GM12878 (cell line): ENCODE results near the gene RPS6KA2. TPM values are rescaled to one million over a fixed set of nuclear protein-coding genes. Genes with fewer than 3 reads are reported as not detected.

ENCODE experiments used
- ATAC-seq: fragments of 200-7000 bp; cut with Tn5 transposase; 3 replicates; pipeline ENCODE4 v1.9.1; 2020; ENCODE audit warnings: mild to moderate bottlenecking, moderate library complexity
- BruUV-seq: library from RNA; stranded (reverse); fragments of 400-500 nt; replicated peaks from 2 replicates; lab custom pipeline; 2021; lab: Mats Ljungman, UMichigan
- CTCF ChIA-PET: fragments of 300-600 bp; sonication (Branson Sonifier 250); formaldehyde crosslinking; extraction: SDS; loops from one replicate; lab custom pipeline; 2021; ENCODE audit warnings: inconsistent platforms; lab: Yijun Ruan, JAX
- POLR2A ChIA-PET: fragments of 350-600 bp; formaldehyde crosslinking; extraction: SDS; loops from one replicate; lab custom pipeline; 2021; ENCODE audit warnings: inconsistent platforms; lab: Charles Lee
- RAD21 ChIA-PET: fragments of 300-600 bp; sonication (Branson Sonifier 250); formaldehyde crosslinking; loops from one replicate; lab custom pipeline; 2023; ENCODE audit warnings: antibody characterized with exemption; ENCODE audit not compliant: unreplicated experiment; lab: Charles Lee
- SMC1A ChIA-PET: fragments of 300-600 bp; sonication (Branson Sonifier 250); formaldehyde crosslinking; loops from one replicate; lab custom pipeline; 2023; ENCODE audit not compliant: unreplicated experiment, uncharacterized antibody; lab: Charles Lee
- DNase-seq: peaks from one replicate; pipeline ENCODE4 v3.0.0-alpha.2; 2011; ENCODE audit warnings: low read depth, low spot score
- FAIRE-seq: peaks from 3 replicates; lab custom pipeline; 2011; peaks lifted over from hg19 to GRCh38; lab: Jason Lieb, UNC
- H2AFZ ChIP-seq: 2 replicates; pipeline ENCODE4 v1.6.0; 2011; ENCODE audit warnings: low read depth, low read length, control low read depth; ENCODE audit not compliant: control insufficient read depth
- H3K27ac ChIP-seq: 2 replicates; pipeline ENCODE4 v1.5.1; 2011; ENCODE audit warnings: control low read depth; ENCODE audit not compliant: control insufficient read depth, insufficient read depth
- H3K27me3 ChIP-seq, 2 experiments: replicated peaks in 1 of 2; 2 replicates each; pipeline versions ENCODE4 v1.6.0 to v1.6.1; 2011; ENCODE audit warnings: low read length in 1 of 2; ENCODE audit not compliant: control insufficient read depth in 2 of 2, insufficient read depth in 2 of 2
- H3K36me3 ChIP-seq, 2 experiments: 2 replicates each; pipeline ENCODE4 v1.5.1; 2011; ENCODE audit warnings: low read length in 1 of 2; ENCODE audit not compliant: control insufficient read depth in 2 of 2, insufficient read depth in 2 of 2
- H3K4me1 ChIP-seq: 2 replicates; pipeline ENCODE4 v1.6.1; 2011; ENCODE audit warnings: mild to moderate bottlenecking, low read length, moderate library complexity, mixed read lengths; ENCODE audit not compliant: control insufficient read depth, insufficient read depth
- H3K4me2 ChIP-seq: 2 replicates; pipeline ENCODE4 v1.6.0; 2011; ENCODE audit warnings: control low read depth; ENCODE audit not compliant: control insufficient read depth, insufficient read depth
- H3K4me3 ChIP-seq: fragments of 200-600 bp; sonication (generic); 2 replicates; pipeline ENCODE4 v1.5.1; 2016
- H3K79me2 ChIP-seq: 2 replicates; pipeline ENCODE4 v1.6.0; 2011; ENCODE audit warnings: low read length; ENCODE audit not compliant: control insufficient read depth, insufficient read depth
- H3K9ac ChIP-seq: 2 replicates; pipeline ENCODE4 v1.8.0; 2011; ENCODE audit warnings: low read length, control low read depth, mixed read lengths; ENCODE audit not compliant: control insufficient read depth, insufficient read depth
- H3K9me3 ChIP-seq: replicated peaks from 3 replicates; pipeline ENCODE4 v1.5.1; 2011; ENCODE audit warnings: mild to moderate bottlenecking, low read length; ENCODE audit not compliant: control insufficient read depth, insufficient read depth
- H4K20me1 ChIP-seq: 2 replicates; pipeline ENCODE4 v1.6.0; 2011; ENCODE audit not compliant: control insufficient read depth, insufficient read depth
- EGR1 ChIP-seq, 2 experiments: IDR thresholded peaks; 1 replicate in 1 of 2; 2 replicates in 1 of 2; pipeline ENCODE4 v1.6.1; 2011 to 2012; ENCODE audit warnings: low read depth in 2 of 2, low read length in 2 of 2, borderline replicate concordance in 1 of 2, mild to moderate bottlenecking in 1 of 2, moderate library complexity in 1 of 2
- FOS ChIP-seq: IDR thresholded peaks from 3 replicates; pipeline ENCODE4 v1.6.1; 2011; ENCODE audit warnings: borderline replicate concordance; ENCODE audit not compliant: insufficient read length; ENCODE audit errors: extremely low read depth
- MYC ChIP-seq: IDR thresholded peaks from 2 replicates; pipeline ENCODE4 v1.6.1; 2011; ENCODE audit warnings: mild to moderate bottlenecking, low read length, moderate library complexity, inconsistent platforms; ENCODE audit not compliant: insufficient read depth, insufficient replicate concordance, insufficient read length, severe bottlenecking
- NR2C1 ChIP-seq: fragments of 450-650 bp; IDR thresholded peaks from 2 replicates; pipeline ENCODE4 v1.6.1; 2017; ENCODE audit warnings: antibody characterized with exemption, mild to moderate bottlenecking, moderate library complexity
- POLR2A ChIP-seq: IDR thresholded peaks from 2 replicates; pipeline ENCODE4 v1.6.1; 2011; ENCODE audit warnings: low read depth, mild to moderate bottlenecking, low read length
- SIX5 ChIP-seq: IDR thresholded peaks from 2 replicates; pipeline ENCODE4 v1.6.1; 2011; ENCODE audit warnings: mild to moderate bottlenecking, low read depth, low read length, moderate library complexity; ENCODE audit not compliant: severe bottlenecking
- YBX1 ChIP-seq: fragments of 450-650 bp; IDR thresholded peaks from 2 replicates; pipeline ENCODE4 v1.6.1; 2016; ENCODE audit warnings: antibody characterized with exemption
- ZNF622 ChIP-seq: fragments of 450-650 bp; IDR thresholded peaks from 2 replicates; pipeline ENCODE4 v1.6.1; 2017; ENCODE audit warnings: mild to moderate bottlenecking, inconsistent platforms
- WGBS: methylation state at CpG from one replicate; pipeline ENCODE4 v1.1.6; 2016; ENCODE audit warnings: low lambda C conversion rate; ENCODE audit not compliant: insufficient replicate concordance, insufficient coverage; ENCODE audit errors: missing lambda C conversion rate; 5-methylcytosine and 5-hydroxymethylcytosine counted together
- in situ Hi-C: fragments of 300-500 bp; cut with MboI; formaldehyde crosslinking; loops from 9 replicates; pipeline ENCODE4 v1.14.3; 2018; ENCODE audit warnings: mixed read lengths
- intact Hi-C: fragments of 100-400 bp; cut with micrococcal nuclease; formaldehyde crosslinking; loops from one replicate; pipeline ENCODE4 v1.14.2; 2022; ENCODE audit not compliant: unreplicated experiment
- polyA plus RNA-seq, 11 experiments: library from polyadenylated mRNA; depleted of rRNA in 4 of 11; unstranded in 6 of 11; stranded (reverse) in 5 of 11; fragments of >200 nt; fragmentation: Nextera tagmentation in 4 of 11; fragmentation: Illumina TruSeq in 1 of 11; extraction: Ambion mirVana in 4 of 11; extraction: Trizol in 1 of 11; gene quantifications; 1 replicate in 1 of 11; 2 replicates in 10 of 11; pipeline versions ENCODE4 v1.2.1 to v1.2.3, GENCODE V29; 2011 to 2016; ENCODE audit warnings: inconsistent platforms in 2 of 11, missing spikeins in 2 of 11, low read depth in 1 of 11
- total RNA-seq, 4 experiments: library from RNA; depleted of rRNA in 3 of 4; stranded (reverse); fragments of >200 nt in 3 of 4; fragmentation: Illumina TruSeq in 1 of 4; extraction: Trizol in 1 of 4; gene quantifications; 2 replicates each; pipeline versions ENCODE4 v1.2.1 to v1.2.3, GENCODE V29; 2013 to 2021
- TF ChIP-seq, protein P1 (sequence below): fragments of 450-650 bp; IDR thresholded peaks from 2 replicates; pipeline ENCODE4 v1.6.1; 2014; ENCODE audit warnings: mild to moderate bottlenecking
- TF ChIP-seq, protein P2 (sequence below): IDR thresholded peaks from 2 replicates; pipeline ENCODE4 v1.6.1; 2011; ENCODE audit warnings: mild to moderate bottlenecking, low read depth, low read length, moderate library complexity; ENCODE audit not compliant: insufficient replicate concordance
- TF ChIP-seq, protein P3 (sequence below): fragments of 450-650 bp; IDR thresholded peaks from 2 replicates; pipeline ENCODE4 v1.6.1; 2017; ENCODE audit warnings: mild to moderate bottlenecking, moderate library complexity

The RPS6KA2 gene
- total and polyA plus RNA-seq, 10 of the 15 experiments (the other 5 are each of a cell fraction or from before 2014, with no cell fraction given): 0.02 to 1.0 (median 0.22) TPM; not detected in 1

DNA sequence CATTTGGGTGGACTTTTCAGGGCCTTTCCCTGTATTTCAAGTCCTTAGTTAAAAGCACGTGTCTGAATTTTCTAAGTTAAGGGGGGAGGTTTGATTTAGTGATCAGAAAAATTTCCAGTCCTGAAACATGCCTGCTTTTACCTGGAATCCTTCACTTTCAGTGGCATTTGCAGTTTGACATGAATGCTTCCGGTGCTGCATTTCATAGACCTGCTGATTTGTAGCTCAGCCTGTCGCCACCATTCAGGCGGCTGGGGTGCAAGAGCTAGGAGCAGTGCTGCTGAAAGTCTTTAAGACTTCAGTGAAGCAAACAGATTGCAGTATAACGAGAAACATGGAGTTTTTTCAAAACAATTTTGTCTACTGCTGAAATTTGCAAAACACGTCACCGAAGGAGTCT is 14.0 kb downstream of the RPS6KA2 start:
- H4K20me1 ChIP-seq: no peaks in the 10 kb centered on the region; the same call in 1 of the 2 replicates
- no peak overlapping the region for H3K4me2 ChIP-seq
- intact Hi-C loops (no loop called here), in situ Hi-C loops (no loop called here)
- ATAC-seq: no peak
- H2AFZ ChIP-seq: no peak overlapping the region
- ChIA-PET RAD21 (no interaction called here), POLR2A (no interaction called here), CTCF (interaction anchor here (0.7 kb wide), 1 partner anchor 98 kb away, joined by 3 read pairs; no protein-coding TSS in a partner anchor), SMC1A (interaction anchor here (1.2 to 1.4 kb wide), 2 partner anchors 9 to 157 kb away, joined by 3 to 4 read pairs; no protein-coding TSS in a partner anchor)
- no peaks in the 10 kb centered on the region for H3K27me3 ChIP-seq
- TF ChIP-seq YBX1 (no peak), NR2C1 (no peak), SIX5 (no peak), FOS (no peak), POLR2A (no peak), ZNF622 (no peak), MYC (no peak), EGR1 (IDR thresholded peaks at IDR 0.05; ENCODE audit: borderline replicate concordance in 1 of 2, low read depth in 2 of 2, low read length in 2 of 2) (no peak)
- TF ChIP-seq, protein P1, sequence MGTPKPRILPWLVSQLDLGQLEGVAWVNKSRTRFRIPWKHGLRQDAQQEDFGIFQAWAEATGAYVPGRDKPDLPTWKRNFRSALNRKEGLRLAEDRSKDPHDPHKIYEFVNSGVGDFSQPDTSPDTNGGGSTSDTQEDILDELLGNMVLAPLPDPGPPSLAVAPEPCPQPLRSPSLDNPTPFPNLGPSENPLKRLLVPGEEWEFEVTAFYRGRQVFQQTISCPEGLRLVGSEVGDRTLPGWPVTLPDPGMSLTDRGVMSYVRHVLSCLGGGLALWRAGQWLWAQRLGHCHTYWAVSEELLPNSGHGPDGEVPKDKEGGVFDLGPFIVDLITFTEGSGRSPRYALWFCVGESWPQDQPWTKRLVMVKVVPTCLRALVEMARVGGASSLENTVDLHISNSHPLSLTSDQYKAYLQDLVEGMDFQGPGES: no peak
- TF ChIP-seq, protein P2, sequence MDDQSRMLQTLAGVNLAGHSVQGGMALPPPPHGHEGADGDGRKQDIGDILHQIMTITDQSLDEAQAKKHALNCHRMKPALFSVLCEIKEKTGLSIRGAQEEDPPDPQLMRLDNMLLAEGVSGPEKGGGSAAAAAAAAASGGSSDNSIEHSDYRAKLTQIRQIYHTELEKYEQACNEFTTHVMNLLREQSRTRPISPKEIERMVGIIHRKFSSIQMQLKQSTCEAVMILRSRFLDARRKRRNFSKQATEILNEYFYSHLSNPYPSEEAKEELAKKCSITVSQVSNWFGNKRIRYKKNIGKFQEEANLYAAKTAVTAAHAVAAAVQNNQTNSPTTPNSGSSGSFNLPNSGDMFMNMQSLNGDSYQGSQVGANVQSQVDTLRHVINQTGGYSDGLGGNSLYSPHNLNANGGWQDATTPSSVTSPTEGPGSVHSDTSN: no peak
- TF ChIP-seq, protein P3, sequence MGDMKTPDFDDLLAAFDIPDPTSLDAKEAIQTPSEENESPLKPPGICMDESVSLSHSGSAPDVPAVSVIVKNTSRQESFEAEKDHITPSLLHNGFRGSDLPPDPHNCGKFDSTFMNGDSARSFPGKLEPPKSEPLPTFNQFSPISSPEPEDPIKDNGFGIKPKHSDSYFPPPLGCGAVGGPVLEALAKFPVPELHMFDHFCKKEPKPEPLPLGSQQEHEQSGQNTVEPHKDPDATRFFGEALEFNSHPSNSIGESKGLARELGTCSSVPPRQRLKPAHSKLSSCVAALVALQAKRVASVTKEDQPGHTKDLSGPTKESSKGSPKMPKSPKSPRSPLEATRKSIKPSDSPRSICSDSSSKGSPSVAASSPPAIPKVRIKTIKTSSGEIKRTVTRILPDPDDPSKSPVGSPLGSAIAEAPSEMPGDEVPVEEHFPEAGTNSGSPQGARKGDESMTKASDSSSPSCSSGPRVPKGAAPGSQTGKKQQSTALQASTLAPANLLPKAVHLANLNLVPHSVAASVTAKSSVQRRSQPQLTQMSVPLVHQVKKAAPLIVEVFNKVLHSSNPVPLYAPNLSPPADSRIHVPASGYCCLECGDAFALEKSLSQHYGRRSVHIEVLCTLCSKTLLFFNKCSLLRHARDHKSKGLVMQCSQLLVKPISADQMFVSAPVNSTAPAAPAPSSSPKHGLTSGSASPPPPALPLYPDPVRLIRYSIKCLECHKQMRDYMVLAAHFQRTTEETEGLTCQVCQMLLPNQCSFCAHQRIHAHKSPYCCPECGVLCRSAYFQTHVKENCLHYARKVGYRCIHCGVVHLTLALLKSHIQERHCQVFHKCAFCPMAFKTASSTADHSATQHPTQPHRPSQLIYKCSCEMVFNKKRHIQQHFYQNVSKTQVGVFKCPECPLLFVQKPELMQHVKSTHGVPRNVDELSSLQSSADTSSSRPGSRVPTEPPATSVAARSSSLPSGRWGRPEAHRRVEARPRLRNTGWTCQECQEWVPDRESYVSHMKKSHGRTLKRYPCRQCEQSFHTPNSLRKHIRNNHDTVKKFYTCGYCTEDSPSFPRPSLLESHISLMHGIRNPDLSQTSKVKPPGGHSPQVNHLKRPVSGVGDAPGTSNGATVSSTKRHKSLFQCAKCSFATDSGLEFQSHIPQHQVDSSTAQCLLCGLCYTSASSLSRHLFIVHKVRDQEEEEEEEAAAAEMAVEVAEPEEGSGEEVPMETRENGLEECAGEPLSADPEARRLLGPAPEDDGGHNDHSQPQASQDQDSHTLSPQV: no peak
- no peaks in the 10 kb centered on the region for H3K79me2 ChIP-seq
- DNase-seq: no peak
- no peak for FAIRE-seq
- H3K9me3 ChIP-seq: no peaks in the 10 kb centered on the region
- no peak overlapping the region for H3K27ac ChIP-seq
- 63% methylated on average over 7 of the region's 7 CpGs for WGBS
- no TSS peak for BruUV-seq
- H3K9ac ChIP-seq: no peak overlapping the region
- H3K36me3 ChIP-seq: no peaks in the 10 kb centered on the region
- H3K4me3 ChIP-seq: no peak overlapping the region
- no peaks in the 10 kb centered on the region for H3K4me1 ChIP-seq
